Fibroblast of peridontal ligament (primary cell): ENCODE data around the gene GLI3.

Experiments used
- DNase-seq: peaks from one replicate; pipeline ENCODE4 v3.0.0-alpha.2; 2010; ENCODE audit errors: extremely low read depth

GLI3 gene

GRCh38 chr7:42035210-42035609 lies 201.8 kb downstream of the GLI3 start:
- peak; percentile 8 for DNase-seq

DNA sequence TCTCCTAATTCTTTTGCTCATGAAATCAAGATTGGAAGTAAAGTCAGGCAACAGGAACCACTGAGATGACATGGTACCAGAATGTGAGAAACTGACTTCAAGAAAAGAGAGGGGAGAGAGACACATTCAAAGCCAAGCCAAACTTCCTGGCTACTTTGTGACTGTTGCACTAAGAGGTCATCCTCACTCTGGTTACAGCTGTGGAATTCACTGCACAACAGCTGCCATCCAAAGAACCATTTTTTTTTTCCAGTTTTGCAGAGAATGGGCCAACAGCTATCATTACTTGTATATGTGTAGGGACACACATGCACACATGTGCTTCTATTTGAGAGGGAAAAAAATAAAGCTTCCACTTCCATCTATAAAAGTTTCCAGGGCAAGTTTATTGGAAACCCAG lies 203.5 kb downstream of the GLI3 start:
- no peak for DNase-seq

DNA sequence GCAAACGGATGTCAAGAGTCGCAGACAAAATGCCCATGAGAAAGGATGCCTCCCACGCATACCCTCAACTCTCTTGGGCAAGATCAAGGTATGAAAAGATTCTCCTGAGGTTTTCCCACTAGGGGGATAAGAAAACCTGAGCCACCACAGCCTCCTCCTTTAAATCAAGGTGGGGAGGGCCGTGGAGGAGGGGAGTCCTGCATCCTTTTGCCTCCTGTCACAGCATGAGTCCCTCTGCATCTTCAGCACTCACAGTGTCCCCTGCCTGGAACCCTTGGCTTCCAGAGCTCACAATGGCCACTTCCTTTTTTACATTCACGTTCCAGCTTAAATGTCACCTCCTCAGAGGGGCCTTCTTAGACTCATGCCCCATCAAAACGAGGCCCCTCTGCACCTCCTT lies 207.6 kb downstream of the GLI3 start:
- no peak for DNase-seq

GRCh38 chr7:42027521-42027920 lies 209.5 kb downstream of the GLI3 start:
- DNase-seq = no peak

DNA sequence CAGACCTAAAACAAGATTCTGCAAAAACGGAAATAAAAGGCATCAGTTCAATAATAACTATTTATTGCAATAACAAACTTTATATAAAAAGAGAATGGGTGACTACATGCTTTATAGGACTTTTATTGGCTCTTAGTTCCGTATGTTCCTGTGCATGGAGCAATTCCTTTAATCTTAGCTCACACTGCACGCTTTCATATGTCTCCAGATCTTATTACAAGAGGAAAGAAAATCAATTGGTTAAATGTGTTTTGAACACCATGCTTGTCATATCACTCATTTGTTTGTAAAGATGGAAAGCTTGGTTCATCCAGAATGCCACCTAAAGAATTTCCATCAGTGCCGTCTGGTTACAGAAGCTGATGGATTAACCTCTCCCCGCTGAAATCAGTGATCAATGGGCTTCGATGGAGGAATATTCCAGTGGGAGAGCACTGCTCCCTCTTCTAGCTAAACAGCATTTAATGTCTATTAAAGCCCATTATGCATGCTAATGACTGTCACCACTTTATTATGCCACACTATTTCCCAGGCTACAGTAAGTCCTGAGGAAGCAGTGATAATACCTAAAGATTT lies 210.3 kb downstream of the GLI3 start:
- no peak for DNase-seq

GRCh38 chr7:42025635-42026375 lies 211.2 kb downstream of the GLI3 start:
- DNase-seq = no peak

- DNase-seq = no peak
These were observed 212.5 kb downstream of the GLI3 start for GRCh38 chr7:42024537-42024936.

- no peak for DNase-seq
These were observed 213.7 kb downstream of the GLI3 start for GRCh38 chr7:42023262-42023661.

DNA sequence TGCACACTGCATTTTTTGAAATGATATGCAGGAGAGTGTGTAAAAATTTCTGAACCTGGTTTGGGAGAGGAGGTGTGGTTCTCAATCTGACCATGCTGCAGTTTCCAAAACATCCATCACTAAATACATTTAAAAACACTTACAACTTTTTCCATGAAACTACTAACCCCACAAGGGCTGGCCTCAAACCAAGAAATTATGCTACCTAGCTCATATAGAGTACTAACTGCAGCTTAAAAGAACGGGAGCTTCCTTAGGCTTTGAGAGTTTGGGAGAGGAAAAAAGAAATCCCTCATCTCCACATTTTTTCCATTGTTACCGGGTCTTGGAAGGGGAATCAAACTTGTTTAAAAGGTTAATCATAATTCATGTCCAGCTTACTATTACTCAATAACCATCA lies 214.2 kb downstream of the GLI3 start:
- DNase-seq = no peak

GRCh38 chr7:42022056-42022455 lies 215.0 kb downstream of the GLI3 start:
- no peak for DNase-seq

GRCh38 chr7:42021631-42022030 lies 215.4 kb downstream of the GLI3 start:
- no peak for DNase-seq

GRCh38 chr7:42020061-42020460 lies 216.9 kb downstream of the GLI3 start:
- peak; percentile 66 for DNase-seq

DNA sequence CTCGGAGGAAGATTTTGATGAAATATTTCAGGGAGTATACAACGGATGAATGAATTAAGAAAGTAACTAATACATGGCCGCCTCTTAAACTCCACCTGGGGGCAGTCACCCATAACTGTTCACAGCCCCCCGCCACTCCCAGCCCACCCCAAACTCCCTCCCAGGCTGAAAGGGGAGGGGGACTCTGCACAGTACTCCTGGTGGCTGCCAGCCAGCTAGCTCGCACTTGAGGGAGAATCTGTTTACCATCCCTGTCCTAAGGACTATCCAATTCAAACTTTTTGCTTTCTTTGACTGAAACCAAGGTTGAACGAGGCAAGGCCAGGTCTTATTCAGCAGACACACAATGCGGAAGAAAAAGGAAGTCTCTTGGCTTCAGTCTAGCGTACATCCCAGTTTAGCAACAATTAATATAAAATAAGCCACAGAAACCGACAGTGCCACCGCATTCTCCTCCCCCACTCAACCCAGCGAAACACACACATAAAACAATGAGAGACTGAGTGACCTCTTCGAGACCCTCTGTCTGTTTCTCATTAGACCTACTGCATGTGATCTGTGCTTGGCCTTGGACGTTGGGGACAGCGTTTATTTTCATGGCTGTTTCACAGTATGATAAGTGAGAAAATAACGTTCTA lies 219.5 kb downstream of the GLI3 start:
- DNase-seq = no peak

DNA sequence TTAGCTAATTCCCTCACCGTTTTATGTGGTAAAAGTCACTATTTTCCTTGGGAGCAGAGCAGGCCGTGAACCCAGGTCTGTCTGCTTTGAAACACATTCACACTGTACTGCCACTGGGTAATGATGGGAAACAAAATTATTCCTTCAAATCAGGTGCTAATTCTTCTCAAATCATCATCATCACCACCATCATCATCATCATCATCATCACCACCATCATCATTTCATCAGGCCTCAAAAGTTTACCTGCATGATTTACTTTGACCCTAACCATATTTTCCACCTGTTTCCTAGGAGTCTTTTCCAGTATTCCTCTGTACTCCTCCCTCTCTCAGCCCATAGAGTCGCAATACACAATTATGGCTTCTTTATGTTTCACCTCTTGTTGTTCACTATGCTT lies 220.5 kb downstream of the GLI3 start:
- DNase-seq = no peak

GRCh38 chr7:42014625-42015618 lies 222.1 kb downstream of the GLI3 start:
- DNase-seq = peak; percentile 40

- no peak for DNase-seq
These were observed 224.1 kb downstream of the GLI3 start for GRCh38 chr7:42012786-42013360.

DNA sequence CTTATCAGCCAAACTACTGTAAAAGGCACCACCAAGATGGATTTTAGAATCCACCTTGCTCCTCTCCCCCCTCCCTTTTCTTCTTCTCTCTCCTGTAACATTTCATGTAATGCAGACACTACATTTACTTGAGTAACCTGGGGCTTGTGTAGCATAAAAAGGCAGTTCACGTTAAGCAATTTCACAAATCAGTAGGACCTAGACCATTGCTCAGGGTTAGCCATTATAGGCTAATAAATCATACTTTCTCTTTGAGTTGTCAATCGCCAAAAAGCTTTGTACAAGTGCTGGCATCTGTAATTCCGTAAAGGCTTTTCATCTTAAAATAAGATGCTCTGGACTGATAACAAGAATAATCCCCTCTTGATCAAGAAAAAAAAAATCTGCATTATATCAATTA lies 224.7 kb downstream of the GLI3 start:
- no peak for DNase-seq

DNA sequence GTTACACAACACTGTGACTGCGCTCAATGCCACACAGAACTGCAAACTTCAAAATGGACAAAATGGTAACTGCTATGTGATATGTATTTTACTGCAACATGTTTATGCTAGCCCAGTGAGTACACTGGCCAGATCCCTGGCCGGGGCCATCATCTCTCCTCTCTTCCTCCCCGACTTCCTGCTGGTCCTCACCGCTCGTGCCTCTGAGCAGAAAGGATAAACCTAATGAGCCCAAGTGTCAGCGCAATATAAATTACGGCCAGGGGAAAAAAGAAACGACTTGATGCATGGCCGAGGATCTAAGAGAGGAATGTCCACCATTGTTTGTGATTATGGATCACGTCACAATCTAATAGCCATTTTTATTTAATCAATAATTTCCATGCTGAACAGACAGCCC lies 225.2 kb downstream of the GLI3 start:
- DNase-seq = no peak

DNA sequence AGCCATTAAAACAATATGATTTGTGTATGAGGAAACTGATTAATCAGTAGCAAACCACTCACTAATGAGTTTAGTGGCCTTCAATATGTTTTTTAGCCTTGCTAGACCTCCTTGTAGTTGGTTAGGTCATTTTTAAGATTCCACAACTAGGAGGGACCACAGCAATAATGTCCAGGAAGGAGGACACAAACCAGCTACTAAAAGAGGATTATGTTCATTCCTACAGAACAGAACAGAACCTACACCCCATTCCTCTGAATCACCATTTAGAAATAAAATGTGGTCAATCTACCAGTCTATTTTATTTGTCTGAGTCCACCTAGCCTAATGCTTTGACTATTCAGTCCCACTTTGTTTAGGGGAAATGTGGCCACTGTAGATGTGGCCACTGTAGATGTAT lies 226.3 kb downstream of the GLI3 start:
- no peak for DNase-seq

DNA sequence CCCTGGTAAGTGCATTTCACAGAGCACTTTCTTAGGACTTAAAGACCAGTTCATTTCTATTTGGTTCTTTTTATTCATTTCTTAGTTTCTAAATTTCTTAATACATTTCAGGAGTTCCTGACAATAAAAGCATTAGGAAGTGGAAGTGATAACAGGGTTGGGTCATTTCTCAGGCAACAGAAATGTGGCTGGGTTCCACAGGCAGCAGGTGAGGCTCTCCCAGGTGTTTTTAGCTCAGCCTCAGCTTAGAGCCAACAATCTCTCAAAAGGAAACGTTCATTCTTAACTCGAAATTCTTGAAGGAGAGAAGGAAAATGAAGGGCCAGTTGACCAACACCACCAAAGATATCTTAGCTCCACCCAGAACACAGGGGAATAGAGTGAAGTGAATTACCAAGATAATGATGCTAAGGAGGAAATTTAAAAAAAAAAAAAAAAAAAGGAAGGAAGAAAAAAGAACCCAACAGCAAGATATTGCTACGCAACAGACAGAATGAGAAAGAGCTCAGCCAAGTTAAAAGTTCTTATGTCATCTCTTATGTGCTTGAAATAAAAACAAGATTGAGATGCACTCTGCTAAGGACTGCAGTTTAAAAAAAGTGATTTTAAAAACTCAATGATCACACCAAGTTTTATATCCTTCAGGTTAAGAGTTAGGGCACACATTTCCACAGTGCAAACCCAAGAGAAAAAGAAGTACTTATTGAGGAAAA lies 230.1 kb downstream of the GLI3 start:
- no peak for DNase-seq

DNA sequence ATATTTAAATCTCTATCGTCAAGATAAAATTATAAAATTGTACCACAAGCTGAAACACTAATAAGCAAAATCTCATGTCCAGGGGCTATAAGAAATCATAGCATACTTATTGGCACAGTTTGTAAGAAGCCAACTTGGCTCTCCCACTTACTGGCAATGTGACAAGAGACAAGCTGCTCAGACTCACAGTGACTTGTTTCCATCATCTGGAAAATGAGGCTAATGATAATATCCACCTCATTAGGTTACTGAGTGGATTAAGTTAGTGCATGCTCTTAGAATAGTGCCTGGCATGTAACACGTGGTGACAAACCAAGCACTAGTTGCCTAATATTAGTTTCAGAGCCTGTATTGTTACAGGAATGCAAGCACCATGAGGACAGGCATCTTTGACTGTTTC lies 234.4 kb downstream of the GLI3 start:
- no peak for DNase-seq
